Activated naive CD4-positive, alpha-beta T cell treated with anti-CD3 and anti-CD28 coated beads, Interleukin-2, amount 10 ng/mL, durations not matched to agents 7 days and 5 days (primary cell): ENCODE data around the gene CXorf49.
"Not testable (repeated sequence)": the region's sequence is repeated elsewhere in the genome, so short reads cannot be mapped to it uniquely, and the experiment has no call there.

Experiments
- CTCF ChIA-PET: fragments of 350-600 bp; sonication (Branson Sonifier 250); formaldehyde crosslinking; loops from one replicate; lab custom pipeline; 2021; ENCODE audit warnings: antibody characterized with exemption; lab: Charles Lee
- DNase-seq: peaks from one replicate; pipeline ENCODE4 v3.0.0-alpha.2; 2020
- H3K27ac Mint-ChIP-seq: one replicate; pipeline ENCODE4 v1.8.0; 2021; ENCODE audit warnings: mild to moderate bottlenecking, moderate library complexity, mixed read lengths
- H3K27me3 Mint-ChIP-seq: one replicate; pipeline ENCODE4 v1.8.0; 2021; ENCODE audit warnings: mild to moderate bottlenecking, mixed read lengths
- H3K36me3 Mint-ChIP-seq: one replicate; pipeline ENCODE4 v1.8.0; 2021; ENCODE audit warnings: mixed read lengths
- H3K4me1 Mint-ChIP-seq: one replicate; pipeline ENCODE4 v1.8.0; 2021; ENCODE audit warnings: mixed read lengths
- H3K4me3 Mint-ChIP-seq: one replicate; pipeline ENCODE4 v1.8.0; 2021; ENCODE audit warnings: mild to moderate bottlenecking, moderate library complexity, mixed read lengths
- H3K9me3 Mint-ChIP-seq: one replicate; pipeline ENCODE4 v1.8.0; 2021; ENCODE audit warnings: mixed read lengths

Gene CXorf49

DNA sequence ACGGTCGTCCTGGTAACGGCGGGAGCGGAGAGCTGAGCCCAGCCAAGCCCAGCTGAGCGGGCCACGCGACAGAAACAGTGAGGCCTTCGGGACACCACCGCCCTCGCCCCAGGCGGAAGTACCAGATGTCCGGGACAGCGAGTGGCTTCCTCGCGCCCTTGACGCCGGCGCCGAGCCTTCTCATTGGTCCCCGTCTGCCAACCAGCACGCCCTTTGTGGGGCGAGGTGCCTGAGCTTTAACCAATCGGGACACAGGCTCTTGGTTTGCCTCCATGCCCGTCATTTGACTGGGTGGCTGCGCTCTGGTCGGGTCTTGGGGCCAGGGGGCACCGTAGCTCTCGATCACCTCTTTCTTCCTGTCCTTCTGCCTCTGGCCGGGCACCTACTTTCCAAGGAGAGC, at the start of gene CXorf49:
CXorf49 (minus strand) TSS at position 101 of the 400 bp plus-strand sequence. CDS start 134 bp downstream, outside the sequence.
- H3K9me3 Mint-ChIP-seq, CTCF ChIA-PET, H3K36me3 Mint-ChIP-seq, H3K4me3 Mint-ChIP-seq, H3K27ac Mint-ChIP-seq, H3K4me1 Mint-ChIP-seq, H3K27me3 Mint-ChIP-seq, DNase-seq: not testable (repeated sequence)

DNA sequence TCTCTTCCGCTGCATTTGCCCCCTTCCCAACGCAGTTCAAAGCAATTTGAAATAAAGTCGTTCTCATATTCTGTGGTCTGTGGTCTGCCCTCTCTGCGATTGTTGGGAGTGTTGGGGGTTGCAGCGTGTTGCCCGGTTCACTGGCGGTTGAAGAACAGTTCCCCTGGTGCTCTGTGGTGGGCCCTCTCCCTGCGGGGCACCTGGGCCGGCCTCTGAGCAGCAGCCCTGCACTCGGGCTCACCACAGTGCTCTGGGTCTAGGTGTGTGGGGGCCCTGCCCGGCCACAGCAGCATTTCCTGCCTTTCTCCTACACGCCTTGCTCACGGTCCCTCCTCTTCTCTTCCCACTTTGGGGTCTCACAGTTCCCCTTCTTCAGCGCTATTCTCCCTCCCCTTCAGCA, 49.0 kb upstream of the CXorf49 start:
- H3K4me3 Mint-ChIP-seq, H3K36me3 Mint-ChIP-seq: not testable (repeated sequence)

DNA sequence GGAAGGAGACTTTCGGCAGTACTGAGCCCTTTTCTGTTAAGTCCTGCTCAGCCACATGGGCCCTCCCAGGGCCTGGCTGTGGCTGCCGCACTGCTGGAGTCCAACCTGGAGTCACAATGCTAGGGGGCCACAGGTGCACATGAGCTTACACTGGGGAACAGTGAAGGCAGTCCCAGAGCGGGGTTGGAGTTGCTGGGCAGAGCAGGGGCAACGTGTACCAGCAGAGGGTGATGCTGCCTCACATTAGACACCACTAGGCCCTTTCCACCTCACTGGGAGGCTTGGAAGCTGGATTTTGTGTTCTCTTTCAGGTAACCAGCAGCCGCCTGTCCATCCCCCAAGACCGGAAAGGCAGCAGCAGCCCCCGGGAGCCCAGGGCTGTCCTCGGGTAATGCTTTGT, 47.5 kb upstream of the CXorf49 start:
- H3K4me3 Mint-ChIP-seq, H3K27me3 Mint-ChIP-seq, H3K27ac Mint-ChIP-seq, DNase-seq, CTCF ChIA-PET, H3K4me1 Mint-ChIP-seq, H3K36me3 Mint-ChIP-seq, H3K9me3 Mint-ChIP-seq: not testable (repeated sequence)

More for the DNA sequence above, 49.0 kb upstream of the CXorf49 start:
- H3K27ac Mint-ChIP-seq, H3K27me3 Mint-ChIP-seq, H3K4me1 Mint-ChIP-seq, H3K9me3 Mint-ChIP-seq, CTCF ChIA-PET, DNase-seq: not testable (repeated sequence)

DNA sequence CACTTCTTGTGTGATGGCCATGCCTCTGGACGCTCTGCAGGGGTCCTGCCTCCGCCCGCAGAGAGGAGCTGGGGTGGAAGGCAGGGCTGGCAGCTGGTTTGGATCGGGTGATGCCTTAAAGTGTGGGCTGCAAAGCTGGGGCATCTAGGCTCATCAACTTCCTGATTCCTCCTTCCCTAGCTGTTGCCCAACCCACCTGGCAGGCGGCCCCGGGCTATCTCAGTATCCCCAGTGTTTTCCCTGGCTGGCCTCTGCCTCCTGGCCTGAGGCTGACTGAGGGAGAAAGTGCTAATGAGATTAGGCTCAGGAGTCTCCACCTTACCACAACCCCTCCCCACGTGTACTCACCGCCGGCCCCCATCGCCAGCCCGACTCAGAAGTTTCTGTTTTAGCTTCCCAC, 46.7 kb upstream of the CXorf49 start:
- H3K27ac Mint-ChIP-seq, H3K4me3 Mint-ChIP-seq, CTCF ChIA-PET, H3K4me1 Mint-ChIP-seq, H3K36me3 Mint-ChIP-seq, H3K9me3 Mint-ChIP-seq, H3K27me3 Mint-ChIP-seq, DNase-seq: not testable (repeated sequence)

DNA sequence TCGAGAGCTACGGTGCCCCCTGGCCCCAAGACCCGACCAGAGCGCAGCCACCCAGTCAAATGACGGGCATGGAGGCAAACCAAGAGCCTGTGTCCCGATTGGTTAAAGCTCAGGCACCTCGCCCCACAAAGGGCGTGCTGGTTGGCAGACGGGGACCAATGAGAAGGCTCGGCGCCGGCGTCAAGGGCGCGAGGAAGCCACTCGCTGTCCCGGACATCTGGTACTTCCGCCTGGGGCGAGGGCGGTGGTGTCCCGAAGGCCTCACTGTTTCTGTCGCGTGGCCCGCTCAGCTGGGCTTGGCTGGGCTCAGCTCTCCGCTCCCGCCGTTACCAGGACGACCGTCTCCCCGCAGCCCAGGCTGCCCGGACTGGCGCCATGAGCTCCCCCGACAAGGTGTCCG, 45.0 kb upstream of the CXorf49 start, which contains the start of gene CXorf49B:
CXorf49B (plus strand) TSS at position 301 of the 400 bp plus-strand sequence; CDS start at position 376, 75 bp downstream.
- H3K27ac Mint-ChIP-seq, H3K36me3 Mint-ChIP-seq, CTCF ChIA-PET, DNase-seq, H3K27me3 Mint-ChIP-seq, H3K4me1 Mint-ChIP-seq, H3K4me3 Mint-ChIP-seq, H3K9me3 Mint-ChIP-seq: not testable (repeated sequence)

DNA sequence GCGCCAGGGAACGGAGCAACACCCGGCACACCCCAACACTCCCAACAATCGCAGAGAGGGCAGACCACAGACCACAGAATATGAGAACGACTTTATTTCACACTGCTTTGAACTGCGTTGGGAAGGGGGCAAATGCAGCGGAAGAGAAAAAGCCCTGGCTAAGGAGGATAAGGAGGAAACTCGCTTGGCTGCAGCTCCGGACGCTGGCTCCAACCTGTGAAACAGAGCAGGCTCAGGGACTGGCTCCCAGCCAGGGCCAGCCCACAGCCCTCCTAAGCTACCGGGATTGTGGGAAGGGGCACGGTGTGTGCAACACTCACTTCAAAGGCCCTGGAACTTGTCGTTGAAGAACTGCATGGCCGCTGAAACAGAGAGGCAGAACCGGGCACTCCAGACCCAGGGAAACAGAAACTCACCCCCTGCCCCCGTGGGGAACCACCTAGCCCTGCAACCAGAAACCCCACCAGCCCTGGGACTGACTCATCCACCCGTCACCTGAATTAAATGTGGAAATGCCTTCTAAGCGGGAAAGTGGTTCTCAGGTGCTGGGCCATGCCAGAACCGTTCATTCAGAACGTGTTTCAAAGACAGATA, 42.7 kb upstream of the CXorf49 start:
- DNase-seq, H3K4me3 Mint-ChIP-seq, H3K27me3 Mint-ChIP-seq, H3K4me1 Mint-ChIP-seq, H3K36me3 Mint-ChIP-seq, H3K9me3 Mint-ChIP-seq, H3K27ac Mint-ChIP-seq, CTCF ChIA-PET: not testable (repeated sequence)

DNA sequence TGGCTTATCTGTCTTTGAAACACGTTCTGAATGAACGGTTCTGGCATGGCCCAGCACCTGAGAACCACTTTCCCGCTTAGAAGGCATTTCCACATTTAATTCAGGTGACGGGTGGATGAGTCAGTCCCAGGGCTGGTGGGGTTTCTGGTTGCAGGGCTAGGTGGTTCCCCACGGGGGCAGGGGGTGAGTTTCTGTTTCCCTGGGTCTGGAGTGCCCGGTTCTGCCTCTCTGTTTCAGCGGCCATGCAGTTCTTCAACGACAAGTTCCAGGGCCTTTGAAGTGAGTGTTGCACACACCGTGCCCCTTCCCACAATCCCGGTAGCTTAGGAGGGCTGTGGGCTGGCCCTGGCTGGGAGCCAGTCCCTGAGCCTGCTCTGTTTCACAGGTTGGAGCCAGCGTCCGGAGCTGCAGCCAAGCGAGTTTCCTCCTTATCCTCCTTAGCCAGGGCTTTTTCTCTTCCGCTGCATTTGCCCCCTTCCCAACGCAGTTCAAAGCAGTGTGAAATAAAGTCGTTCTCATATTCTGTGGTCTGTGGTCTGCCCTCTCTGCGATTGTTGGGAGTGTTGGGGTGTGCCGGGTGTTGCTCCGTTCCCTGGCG, 2.3 kb upstream of the CXorf49 start:
- H3K4me3 Mint-ChIP-seq, H3K36me3 Mint-ChIP-seq, H3K27me3 Mint-ChIP-seq, DNase-seq, CTCF ChIA-PET, H3K4me1 Mint-ChIP-seq, H3K27ac Mint-ChIP-seq, H3K9me3 Mint-ChIP-seq: not testable (repeated sequence)

DNA sequence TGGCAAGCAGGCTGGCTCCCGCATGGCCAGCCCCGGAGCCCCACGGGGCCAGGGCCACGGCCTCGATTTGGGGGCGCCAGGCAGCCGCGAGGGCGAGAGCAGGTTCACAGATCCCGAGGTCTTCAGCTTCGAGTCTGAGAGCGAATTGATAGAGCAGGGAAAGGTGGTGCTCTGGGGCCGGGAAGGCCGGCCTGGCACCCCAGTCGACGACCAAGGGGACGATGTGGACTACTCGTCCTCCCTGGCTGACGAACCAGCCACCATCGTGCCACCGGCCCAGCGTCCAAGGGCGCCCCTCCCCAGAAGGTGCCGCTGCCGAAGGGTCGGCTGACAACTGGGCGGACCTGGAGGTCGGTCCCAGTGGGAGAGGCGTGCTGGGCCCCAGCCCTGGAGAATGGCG, 1.1 kb upstream of the CXorf49 start:
- CTCF ChIA-PET, DNase-seq, H3K4me3 Mint-ChIP-seq, H3K27ac Mint-ChIP-seq, H3K9me3 Mint-ChIP-seq, H3K4me1 Mint-ChIP-seq, H3K27me3 Mint-ChIP-seq, H3K36me3 Mint-ChIP-seq: not testable (repeated sequence)

DNA sequence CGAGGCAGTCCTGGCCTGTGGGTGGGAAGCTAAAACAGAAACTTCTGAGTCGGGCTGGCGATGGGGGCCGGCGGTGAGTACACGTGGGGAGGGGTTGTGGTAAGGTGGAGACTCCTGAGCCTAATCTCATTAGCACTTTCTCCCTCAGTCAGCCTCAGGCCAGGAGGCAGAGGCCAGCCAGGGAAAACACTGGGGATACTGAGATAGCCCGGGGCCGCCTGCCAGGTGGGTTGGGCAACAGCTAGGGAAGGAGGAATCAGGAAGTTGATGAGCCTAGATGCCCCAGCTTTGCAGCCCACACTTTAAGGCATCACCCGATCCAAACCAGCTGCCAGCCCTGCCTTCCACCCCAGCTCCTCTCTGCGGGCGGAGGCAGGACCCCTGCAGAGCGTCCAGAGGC, 1.8 kb downstream of the CXorf49 start:
- H3K4me1 Mint-ChIP-seq, H3K4me3 Mint-ChIP-seq, H3K27ac Mint-ChIP-seq, DNase-seq, H3K36me3 Mint-ChIP-seq, H3K9me3 Mint-ChIP-seq, CTCF ChIA-PET, H3K27me3 Mint-ChIP-seq: not testable (repeated sequence)

DNA sequence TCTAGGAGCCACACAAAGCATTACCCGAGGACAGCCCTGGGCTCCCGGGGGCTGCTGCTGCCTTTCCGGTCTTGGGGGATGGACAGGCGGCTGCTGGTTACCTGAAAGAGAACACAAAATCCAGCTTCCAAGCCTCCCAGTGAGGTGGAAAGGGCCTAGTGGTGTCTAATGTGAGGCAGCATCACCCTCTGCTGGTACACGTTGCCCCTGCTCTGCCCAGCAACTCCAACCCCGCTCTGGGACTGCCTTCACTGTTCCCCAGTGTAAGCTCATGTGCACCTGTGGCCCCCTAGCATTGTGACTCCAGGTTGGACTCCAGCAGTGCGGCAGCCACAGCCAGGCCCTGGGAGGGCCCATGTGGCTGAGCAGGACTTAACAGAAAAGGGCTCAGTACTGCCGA, 2.5 kb downstream of the CXorf49 start:
- H3K27ac Mint-ChIP-seq, H3K9me3 Mint-ChIP-seq, DNase-seq, H3K36me3 Mint-ChIP-seq, H3K4me3 Mint-ChIP-seq, H3K4me1 Mint-ChIP-seq, H3K27me3 Mint-ChIP-seq, CTCF ChIA-PET: not testable (repeated sequence)

DNA sequence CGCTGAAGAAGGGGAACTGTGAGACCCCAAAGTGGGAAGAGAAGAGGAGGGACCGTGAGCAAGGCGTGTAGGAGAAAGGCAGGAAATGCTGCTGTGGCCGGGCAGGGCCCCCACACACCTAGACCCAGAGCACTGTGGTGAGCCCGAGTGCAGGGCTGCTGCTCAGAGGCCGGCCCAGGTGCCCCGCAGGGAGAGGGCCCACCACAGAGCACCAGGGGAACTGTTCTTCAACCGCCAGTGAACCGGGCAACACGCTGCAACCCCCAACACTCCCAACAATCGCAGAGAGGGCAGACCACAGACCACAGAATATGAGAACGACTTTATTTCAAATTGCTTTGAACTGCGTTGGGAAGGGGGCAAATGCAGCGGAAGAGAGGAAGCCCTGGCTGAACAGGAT, 4.0 kb downstream of the CXorf49 start:
- H3K27ac Mint-ChIP-seq, H3K36me3 Mint-ChIP-seq, H3K9me3 Mint-ChIP-seq, CTCF ChIA-PET, H3K27me3 Mint-ChIP-seq, H3K4me3 Mint-ChIP-seq, H3K4me1 Mint-ChIP-seq, DNase-seq: not testable (repeated sequence)

DNA sequence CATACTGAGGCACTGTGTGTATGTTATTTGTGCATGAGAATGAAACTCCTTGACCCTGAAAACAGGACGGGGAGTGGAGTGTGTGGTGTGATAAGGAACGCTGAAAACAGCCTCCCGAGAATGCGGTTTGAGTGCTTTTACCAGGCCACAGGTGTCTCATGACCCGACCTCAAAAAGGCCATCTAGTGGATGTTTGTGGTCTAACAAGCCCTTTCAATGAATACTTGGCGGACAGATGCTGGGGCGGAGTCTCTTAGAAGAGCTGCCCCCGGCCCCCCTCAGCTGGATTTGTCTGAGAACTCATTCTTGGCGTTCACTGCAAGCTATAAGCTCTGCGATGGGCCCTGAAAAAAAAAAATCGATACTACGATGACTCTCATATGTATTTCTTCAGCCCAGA, 15.2 kb downstream of the CXorf49 start:
- H3K4me3 Mint-ChIP-seq, H3K9me3 Mint-ChIP-seq, H3K27me3 Mint-ChIP-seq, H3K36me3 Mint-ChIP-seq, DNase-seq, H3K27ac Mint-ChIP-seq, CTCF ChIA-PET, H3K4me1 Mint-ChIP-seq: not testable (repeated sequence)

DNA sequence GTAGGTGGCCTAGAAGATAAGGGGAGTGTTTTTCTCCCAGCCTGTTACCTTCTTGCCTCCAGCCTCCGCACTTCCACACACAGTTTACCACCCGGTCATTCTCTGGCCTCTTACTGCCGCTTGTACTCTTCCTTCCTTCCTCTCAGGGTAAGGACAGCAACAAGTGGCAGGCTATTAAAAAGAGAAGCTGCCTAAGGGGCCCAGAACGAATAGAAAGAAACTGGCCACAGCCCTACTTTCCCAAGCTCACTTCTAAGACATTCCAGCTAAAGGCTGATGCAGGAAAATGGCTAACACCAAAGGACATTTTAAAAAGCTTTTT, 19.1 kb downstream of the CXorf49 start:
- H3K9me3 Mint-ChIP-seq, H3K27me3 Mint-ChIP-seq, CTCF ChIA-PET, DNase-seq, H3K27ac Mint-ChIP-seq, H3K4me3 Mint-ChIP-seq, H3K36me3 Mint-ChIP-seq, H3K4me1 Mint-ChIP-seq: not testable (repeated sequence)

DNA sequence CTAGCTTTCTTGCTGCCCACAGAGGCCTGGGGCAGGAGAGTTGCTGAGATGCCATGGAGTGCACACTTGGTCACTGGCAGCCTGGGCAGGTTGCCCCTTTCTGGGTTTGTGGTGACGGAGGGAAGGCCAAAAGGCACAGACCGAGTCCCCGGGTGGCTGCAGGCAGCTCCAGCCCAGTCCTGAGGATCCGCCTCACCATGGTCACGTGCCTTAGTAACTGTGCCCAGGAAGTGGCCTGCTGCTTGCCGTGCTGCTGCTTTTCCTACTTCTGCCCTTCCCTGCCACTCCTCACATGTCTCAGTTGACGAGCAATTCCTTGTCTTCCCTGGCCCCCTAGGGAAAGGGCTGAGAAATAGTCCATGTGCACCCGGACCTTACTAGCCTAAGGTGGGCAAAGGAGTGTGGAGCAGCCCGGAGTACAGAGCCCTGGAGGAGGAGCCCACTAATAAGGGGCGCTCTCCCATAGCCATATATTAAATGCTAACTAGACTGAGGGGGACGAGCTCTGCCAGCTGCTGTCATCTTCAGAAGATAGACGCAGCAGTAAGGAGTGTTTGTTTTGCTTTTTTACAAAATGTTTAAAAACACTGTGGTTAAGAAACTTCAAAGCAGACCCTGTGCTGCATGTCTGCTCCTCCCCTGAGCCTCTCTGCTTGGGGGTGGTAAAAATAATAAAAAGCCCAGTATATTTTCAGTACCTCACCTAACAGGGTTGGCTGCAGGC, 19.6 kb downstream of the CXorf49 start:
- H3K36me3 Mint-ChIP-seq, H3K4me3 Mint-ChIP-seq, H3K27me3 Mint-ChIP-seq, CTCF ChIA-PET, H3K9me3 Mint-ChIP-seq, H3K4me1 Mint-ChIP-seq, H3K27ac Mint-ChIP-seq, DNase-seq: not testable (repeated sequence)
